Measurements from ENCODE around the gene MRPS14.

MRPS14 gene

DNA sequence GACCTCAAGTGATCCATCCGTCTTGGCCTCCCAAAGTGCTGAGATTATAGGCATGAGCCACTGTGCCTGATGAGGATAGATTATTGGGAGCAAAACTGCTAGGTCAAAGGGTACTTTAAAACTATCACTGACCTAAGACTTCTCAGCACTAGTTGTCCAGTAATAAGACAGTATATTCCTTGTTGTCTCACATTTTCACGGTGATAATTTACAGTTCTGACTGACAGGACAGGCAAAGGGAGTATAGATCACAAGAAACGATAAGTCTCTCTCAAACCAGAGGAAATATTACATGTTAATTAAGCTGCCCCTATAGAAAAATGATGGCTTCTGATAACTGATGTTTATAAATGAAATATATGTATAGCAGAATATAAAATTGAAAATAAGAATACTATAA is 3.7 kb downstream of the MRPS14 start:
- no peak for DNase-seq (ENCODE audit: low read depth)

- DNase-seq (ENCODE audit: low read depth), result no peak
These were observed 8.0 kb downstream of the MRPS14 start for GRCh38 chr1:175015243-175015642.

- DNase-seq (ENCODE audit: low read depth), result no peak
These were observed 9.8 kb downstream of the MRPS14 start for GRCh38 chr1:175013445-175013844.

GRCh38 chr1:175009532-175009931 is 13.7 kb downstream of the MRPS14 start:
- no peak for DNase-seq (ENCODE audit: low read depth)

DNA sequence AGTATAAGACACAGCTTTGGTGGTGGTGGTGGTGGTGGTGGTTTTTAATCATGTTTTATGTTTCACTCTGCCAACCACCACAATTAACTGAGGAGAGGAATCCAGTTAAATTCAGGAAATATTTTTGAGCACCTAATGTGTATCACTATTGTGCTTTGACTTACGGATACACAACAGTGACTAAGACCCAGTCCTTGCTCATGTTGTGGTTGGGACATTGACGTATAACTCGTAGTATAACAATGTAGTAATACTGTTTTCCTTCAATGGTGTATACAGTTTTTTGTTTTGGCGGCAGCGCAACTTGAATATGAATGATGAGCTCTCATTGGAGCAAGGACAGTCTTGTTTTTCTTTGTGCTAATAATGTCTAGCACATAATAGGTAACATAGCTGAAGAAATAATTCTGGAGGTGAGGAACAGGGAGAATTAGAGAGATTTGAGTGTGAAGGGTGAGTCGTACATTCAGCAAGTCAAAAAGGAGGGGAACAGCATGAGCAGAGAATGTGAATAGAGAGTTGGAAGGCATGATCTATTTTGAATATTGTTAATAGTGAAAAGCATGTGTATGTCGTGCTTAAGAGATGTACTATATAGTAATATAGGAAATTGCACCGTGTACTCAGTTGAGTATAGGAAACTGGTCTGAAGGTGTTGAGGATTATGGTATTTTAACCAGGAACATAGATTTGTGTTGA is 18.0 kb downstream of the MRPS14 start:
- no peak for DNase-seq (ENCODE audit: low read depth)

DNA sequence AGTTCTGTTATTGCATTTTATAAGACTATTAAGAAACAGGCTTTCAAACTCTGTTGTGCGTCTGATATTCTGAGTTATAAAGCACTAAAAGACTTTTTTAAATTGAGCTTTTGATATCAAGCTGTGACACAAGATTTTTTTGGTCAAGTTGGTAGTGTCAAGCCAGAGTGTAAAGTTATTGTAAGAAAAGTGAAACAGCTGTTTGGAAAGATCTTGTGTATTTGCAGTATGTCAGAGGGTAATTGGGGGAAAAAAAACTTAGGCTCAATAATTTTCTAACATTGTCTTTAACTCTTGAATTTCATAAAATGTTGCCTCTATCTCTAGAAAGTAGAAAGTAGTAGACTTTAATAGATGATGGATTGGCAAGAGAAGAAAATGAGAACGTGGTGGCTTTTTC is 19.7 kb downstream of the MRPS14 start:
- no peak for DNase-seq (ENCODE audit: low read depth)

DNA sequence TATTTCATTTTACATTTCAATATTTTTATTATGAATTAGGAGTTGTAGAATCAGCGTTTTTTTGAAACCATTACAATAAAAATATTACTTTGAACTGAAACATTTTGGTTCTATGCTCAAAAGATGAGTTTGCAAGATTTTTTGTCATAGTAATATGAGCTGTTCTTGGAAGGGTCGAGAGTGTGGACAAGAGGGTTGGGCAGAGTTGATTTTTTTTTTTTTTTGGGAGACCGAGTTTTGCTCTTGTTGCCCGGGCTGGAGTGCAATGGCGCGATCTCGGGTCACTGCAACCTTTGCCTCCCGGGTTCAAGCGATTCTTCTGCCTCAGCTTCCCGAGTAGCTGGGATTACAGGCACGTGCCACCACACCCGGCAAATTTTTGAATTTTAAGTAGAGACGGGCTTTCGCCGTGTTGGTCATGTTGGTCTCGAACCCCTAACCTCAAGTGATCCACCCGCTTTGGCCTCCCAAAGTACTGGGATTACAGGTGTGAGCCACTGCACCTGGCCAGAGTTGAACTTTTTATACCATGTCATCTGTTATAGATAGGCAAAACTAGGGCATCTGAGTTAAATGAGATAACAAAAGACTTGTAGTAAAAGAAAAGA is 20.2 kb downstream of the MRPS14 start:
- DNase-seq (ENCODE audit: low read depth), result no peak

DNA sequence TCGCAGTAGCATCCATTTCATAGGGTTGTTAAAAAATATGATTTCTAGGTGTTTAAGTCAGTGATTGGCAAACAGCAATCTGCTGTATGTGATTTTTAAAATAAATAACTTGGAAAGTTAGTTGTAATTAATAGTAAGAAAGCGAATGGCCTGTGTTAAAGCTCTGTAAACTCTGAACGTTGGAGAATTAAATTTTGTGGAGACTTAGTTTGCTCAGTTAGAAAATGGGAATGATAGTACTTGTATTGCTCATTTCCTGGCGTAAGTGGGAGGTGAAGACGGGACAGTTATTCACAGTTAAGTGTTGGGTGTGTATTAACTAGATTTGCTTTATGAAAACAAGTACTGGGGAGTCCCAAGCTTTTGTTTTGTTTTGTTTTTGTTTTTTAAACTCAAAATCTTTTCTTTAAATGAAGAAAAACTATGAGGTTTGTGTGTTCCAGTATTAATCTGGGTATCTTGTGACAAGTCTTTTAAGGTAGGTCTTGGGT is 22.5 kb downstream of the MRPS14 start:
- DNase-seq (ENCODE audit: low read depth), result no peak

GRCh38 chr1:174999936-175000696 is 23.1 kb downstream of the MRPS14 start, which contains the start of gene CACYBP:
Gene CACYBP, plus strand, starts transcription at chr1:174999947. Its CDS starts 234 bp downstream, at chr1:175000181.
- peak; percentile 10 for DNase-seq (ENCODE audit: low read depth)

GRCh38 chr1:174999216-174999935 is 23.8 kb downstream of the MRPS14 start:
- peak; percentile 97 for DNase-seq (ENCODE audit: low read depth)

GRCh38 chr1:174998569-174999215 is 24.5 kb downstream of the MRPS14 start:
- peak; percentile 10 for DNase-seq (ENCODE audit: low read depth)

DNA sequence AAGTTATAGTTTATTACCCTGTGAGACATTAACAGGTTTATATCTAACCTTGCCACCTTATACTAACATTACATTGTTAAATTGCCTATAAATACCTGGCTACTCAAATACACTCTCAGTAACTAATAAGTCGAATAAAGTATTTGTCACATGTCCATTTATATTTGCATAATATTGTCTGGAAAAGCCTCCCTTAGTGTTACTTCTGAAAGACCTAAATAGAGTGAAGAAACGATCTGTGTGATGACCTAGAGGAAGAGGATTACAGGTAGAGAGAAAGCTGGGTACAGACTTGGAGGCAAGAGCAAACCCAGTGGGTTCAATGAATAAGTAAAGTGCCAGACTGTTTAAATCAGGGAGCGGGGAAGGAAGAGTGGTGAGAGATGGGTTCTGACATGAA is 26.2 kb downstream of the MRPS14 start:
- DNase-seq (ENCODE audit: low read depth), result no peak

DNA sequence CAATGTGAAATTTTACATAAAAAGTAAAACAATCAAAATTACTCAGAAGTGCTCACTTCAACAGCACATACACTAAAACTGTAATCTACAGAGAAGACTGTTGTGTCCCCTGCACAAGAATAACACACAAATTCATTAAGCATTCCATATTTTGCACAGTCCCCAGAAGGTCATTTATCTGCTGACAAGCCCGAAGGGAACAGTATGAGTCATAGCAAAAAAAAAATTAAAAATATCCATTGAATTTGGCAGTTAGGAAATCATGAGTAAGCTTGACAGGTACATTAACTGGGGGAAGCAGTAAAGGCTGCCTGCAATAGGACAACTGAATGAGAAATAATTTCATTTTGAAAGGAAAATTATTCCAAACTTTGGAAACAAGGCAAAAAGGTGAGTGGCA is 26.7 kb downstream of the MRPS14 start:
- no peak for DNase-seq (ENCODE audit: low read depth)

GRCh38 chr1:174995916-174996315 is 27.3 kb downstream of the MRPS14 start:
- DNase-seq (ENCODE audit: low read depth), result no peak

- DNase-seq (ENCODE audit: low read depth), result no peak
These were observed 28.1 kb downstream of the MRPS14 start for GRCh38 chr1:174995121-174995520.

DNA sequence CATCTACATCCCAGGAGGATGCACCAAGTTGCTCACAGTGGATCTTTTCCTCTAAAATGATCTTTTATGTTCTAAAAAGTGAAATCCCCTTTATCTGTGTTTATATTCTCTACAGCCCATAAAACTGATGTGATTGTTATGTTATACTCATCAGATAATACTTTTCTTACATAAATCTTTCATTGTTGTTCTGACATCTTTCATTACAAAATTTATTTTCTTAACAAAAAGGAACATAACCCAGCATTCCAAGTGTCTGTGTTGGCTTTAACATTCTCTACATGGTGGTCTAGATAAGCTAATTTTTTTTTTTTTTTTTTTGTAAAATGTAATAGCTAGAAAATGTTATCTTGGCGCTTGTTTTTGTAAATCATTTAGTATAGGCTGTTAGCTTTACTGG is 31.8 kb downstream of the MRPS14 start:
- DNase-seq (ENCODE audit: low read depth), result no peak

GRCh38 chr1:174990382-174990999 is 32.7 kb downstream of the MRPS14 start:
- no peak for DNase-seq (ENCODE audit: low read depth)

GRCh38 chr1:174989536-174990220 is 33.5 kb downstream of the MRPS14 start:
- no peak for DNase-seq (ENCODE audit: low read depth)

DNA sequence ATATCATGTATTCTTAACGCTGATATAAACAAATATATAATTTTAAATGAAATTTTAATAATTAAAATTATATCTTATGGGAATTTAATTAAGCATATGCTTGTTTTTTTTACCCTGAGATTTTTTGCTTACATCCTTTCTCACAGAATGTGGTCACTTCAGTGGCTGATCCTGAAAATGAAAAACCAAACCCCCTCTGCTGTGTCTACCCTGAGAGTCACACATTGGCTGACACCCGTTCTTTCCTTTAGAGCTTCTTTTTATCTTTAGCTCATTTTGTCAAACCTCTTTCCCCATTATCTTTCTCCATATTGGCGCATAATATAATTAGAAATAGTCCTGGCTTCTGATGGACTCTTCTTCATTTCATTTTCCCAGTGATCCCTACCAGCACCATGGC is 34.2 kb downstream of the MRPS14 start:
- no peak for DNase-seq (ENCODE audit: low read depth)

- DNase-seq (ENCODE audit: low read depth), result no peak
These were observed 34.7 kb downstream of the MRPS14 start for GRCh38 chr1:174988539-174988938.

DNA sequence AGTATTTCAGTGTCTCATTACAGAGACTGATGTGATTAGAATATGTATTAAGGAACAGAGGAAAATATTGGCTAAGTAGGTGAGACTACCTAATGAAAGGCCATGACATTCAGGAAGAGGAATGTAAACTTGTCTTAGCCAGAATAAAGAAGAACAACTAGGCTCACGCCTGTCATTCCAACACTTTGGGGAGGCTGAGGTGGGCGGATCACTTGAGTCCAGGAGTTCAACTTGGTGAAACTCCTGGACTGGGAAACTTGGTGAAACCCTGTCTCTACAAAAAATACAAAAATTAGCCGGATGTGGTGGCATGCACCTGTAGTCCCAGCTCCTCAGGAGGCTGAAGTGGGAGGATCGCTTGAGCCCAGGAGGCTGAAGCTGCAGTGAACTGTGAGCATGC is 38.3 kb downstream of the MRPS14 start:
- DNase-seq (ENCODE audit: low read depth), result no peak

All from stimulated activated CD8-positive, alpha-beta memory T cell treated with anti-CD3 and anti-CD28 coated beads, Interleukin-15, amount 100 ng/mL, for 1 hour (primary cell).